Measurements from ENCODE around the gene DYSF.

DYSF gene

DNA sequence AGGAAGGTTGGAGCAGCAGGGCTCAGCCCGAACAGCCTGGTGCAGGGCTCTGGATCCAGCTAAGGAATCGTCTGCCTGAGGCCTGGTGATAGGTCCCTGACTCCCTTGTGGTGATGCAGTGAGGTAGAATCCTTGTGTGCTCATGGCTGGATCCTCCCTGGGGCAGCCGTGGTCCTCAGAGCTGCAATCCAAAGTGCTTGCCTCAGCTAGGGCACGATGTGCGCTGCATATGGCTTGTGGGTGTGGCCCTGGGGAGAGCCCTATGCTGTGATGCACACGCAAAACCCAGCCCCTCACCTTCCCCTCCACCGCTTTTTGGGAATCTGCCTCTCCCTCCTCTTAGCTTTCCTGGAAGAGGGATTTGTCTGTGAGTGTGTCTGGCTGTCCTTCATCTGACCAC, 142.2 kb downstream of the DYSF start:
- no peak for DNase-seq

DNA sequence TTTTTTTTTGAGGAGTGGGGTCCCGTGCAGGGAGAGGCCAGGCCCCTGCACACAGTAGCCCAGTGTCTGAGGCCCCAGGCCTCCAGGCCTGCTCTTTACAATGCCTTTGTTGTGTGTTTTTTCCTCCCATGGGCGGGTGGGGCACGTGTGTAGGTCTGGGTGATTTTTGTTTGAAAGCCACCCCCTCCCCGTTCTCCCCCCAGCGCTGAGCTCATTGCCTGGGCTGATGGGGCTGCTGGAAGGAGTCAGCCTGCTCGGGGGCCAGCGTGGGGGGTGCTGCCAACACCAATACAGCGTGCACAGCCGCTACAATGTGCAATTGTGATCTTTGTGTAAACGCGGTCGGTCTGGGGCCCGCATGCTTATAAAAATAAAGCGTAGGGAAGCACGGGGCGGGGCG, 142.7 kb downstream of the DYSF start:
- no peak for DNase-seq
- TF ChIP-seq POLR2A (IDR thresholded peaks at IDR 0.05; ENCODE audit: low read length): no peak
- TF ChIP-seq GATA1 (IDR thresholded peaks at IDR 0.05; ENCODE audit: low read depth, low read length): no peak

More for the DNA sequence above, 142.2 kb downstream of the DYSF start:
- TF ChIP-seq POLR2A (IDR thresholded peaks at IDR 0.05; ENCODE audit: low read length): no peak
- no peak for TF ChIP-seq GATA1 (IDR thresholded peaks at IDR 0.05; ENCODE audit: low read depth, low read length)

DNA sequence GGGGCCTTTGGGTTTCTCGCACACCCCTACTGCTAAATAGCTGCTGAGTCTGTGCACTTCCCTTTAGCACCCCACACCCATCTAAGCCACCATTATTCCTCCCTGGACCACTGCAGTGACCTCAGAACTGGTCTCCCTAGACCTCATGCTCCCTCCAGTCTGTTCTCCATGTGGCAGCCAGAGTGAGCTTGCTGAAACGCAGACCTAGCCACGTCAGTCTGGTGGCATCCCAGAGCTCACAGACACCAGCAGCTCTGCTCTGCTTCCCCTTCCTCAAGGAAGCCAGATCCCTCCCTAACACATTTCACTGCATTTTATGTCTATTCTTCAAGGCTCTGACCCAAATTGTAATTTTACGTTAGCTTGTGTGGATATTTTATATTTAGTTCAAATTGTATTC, 144.4 kb downstream of the DYSF start:
- no peak for DNase-seq
- TF ChIP-seq GATA1 (IDR thresholded peaks at IDR 0.05; ENCODE audit: low read depth, low read length) (no peak), POLR2A (IDR thresholded peaks at IDR 0.05; ENCODE audit: low read length) (no peak)

DNA sequence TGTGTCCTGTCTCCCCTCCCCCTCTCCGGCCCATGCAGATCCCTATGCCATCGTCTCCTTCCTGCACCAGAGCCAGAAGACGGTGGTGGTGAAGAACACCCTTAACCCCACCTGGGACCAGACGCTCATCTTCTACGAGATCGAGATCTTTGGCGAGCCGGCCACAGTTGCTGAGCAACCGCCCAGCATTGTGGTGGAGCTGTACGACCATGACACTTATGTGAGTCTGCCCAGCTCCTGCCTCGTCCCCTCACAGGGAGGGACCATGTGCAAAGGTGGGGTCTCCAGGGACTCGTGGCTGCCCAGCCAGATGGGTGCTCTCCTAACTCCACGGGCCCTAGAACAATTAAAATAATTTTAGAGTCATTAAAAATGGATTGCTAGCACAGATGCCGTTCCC, 145.2 kb downstream of the DYSF start:
- DNase-seq: no peak
- TF ChIP-seq POLR2A (IDR thresholded peaks at IDR 0.05; ENCODE audit: low read length) (no peak), GATA1 (IDR thresholded peaks at IDR 0.05; ENCODE audit: low read depth, low read length) (no peak)

DNA sequence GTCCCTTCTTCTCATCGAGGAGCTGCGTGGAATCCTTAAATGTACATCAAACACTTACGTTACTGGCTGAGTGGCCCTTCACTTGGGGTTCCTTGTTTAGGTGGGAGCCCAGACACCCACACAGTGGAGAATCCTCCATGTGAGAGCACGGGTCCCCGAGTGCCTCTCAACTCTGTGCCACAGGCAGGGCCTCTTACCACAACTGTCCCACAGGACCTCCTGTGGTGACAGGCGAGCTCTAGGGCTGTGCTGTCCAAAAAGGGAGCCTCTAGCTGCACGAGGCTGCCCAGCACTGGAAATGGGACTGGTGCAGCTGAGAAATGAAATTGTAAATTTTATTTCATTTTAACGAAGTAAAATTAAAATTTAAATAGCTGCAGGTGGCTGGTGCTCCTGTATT, 145.7 kb downstream of the DYSF start:
- DNase-seq: no peak
- TF ChIP-seq POLR2A (IDR thresholded peaks at IDR 0.05; ENCODE audit: low read length) (no peak), GATA1 (IDR thresholded peaks at IDR 0.05; ENCODE audit: low read depth, low read length) (no peak)

DNA sequence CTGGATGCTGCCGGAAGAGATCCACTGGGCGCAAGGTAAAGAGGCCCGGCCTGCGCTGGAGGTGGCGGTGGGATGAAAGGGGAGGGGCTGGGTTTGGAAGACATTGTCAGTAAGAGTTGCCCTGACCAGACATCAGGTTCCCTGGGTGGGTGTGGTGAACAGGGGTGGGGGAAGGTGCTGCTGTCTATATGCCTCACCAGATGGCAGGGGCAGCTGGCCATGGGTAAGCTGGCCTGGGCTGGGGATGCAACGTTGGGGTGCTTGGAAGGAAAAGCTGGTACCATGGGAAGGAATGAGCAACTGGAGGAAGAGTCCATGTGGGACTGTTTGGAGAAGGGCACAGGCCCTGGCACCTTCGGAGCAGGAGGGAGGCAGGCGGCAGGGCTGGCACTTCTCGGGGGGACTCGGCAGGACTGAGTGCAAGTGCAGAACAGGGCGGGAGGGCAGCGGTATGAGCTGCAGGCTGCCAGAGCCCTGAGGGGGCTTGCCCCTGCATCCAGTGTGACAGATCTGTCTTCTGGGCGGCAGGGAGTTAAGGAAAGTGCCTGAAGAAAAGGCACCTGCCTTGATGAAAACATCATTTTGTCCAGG, 146.4 kb downstream of the DYSF start:
- no peak for TF ChIP-seq POLR2A (IDR thresholded peaks at IDR 0.05; ENCODE audit: low read length)
- TF ChIP-seq GATA1 (IDR thresholded peaks at IDR 0.05; ENCODE audit: low read depth, low read length): no peak
- DNase-seq: no peak

DNA sequence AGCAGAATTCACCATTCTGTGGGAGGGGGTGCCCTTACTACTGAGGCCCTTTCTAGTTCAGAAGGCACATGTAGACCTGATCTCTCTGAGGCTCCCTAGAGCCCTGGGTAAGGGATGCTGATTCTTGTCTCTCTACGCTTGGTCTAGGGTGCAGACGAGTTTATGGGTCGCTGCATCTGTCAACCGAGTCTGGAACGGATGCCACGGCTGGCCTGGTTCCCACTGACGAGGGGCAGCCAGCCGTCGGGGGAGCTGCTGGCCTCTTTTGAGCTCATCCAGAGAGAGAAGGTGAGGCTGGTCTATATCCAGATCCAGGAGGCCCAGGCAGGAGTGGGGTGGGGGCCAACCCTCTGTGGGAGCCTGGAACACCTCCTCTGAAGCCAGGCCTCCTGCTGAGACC, 147.2 kb downstream of the DYSF start:
- DNase-seq: no peak

DNA sequence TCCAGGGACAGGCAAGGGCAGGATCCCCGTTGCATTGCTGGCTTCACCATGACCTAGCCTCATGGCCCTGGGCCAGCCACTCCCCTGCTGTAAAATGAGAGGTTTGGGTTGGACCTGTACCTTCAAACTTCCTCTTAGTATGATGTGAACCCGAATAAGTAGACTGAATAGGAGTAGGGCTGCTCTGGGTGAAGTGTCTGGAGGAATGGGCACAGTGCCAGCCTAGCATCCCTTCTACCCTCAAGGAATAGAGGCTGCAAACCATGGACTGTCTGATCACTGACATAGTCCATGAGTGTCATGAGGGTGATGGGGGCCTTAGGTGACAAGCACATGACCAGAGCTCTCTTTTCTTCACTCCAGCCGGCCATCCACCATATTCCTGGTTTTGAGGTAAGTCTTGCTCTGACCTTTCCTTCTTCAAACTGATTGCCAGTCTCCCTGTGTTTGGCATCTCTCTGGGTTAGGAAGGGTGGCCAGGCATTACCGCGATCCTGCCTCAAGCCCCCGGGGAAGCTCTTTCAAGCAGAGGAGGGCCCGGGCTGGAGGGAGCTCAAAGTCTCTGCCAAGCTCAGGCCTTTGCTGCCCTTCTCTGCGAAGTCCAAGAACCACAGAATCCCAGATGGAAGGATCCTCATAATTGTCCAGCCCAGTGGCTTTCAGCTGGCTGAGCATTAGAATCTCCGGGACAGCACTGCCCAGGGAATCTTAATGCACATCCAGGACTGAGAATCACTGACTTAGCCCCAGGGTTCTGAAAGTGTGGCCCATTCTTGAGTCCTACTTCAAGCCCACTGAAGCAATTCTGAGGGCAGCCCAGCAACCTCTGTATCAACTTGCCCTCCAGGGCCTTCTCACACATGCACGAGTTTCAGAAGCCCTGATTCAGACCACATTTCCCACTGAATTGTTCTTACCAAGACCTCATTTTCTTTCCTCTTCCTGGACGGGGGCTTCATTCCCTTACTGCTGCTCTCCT, 148.1 kb downstream of the DYSF start:
- TF ChIP-seq POLR2A (IDR thresholded peaks at IDR 0.05; ENCODE audit: low read length): no peak
- TF ChIP-seq GATA1 (IDR thresholded peaks at IDR 0.05; ENCODE audit: low read depth, low read length): no peak
- no peak for DNase-seq

More for the DNA sequence above, 147.2 kb downstream of the DYSF start:
- TF ChIP-seq GATA1 (IDR thresholded peaks at IDR 0.05; ENCODE audit: low read depth, low read length) (no peak), POLR2A (IDR thresholded peaks at IDR 0.05; ENCODE audit: low read length) (no peak)

DNA sequence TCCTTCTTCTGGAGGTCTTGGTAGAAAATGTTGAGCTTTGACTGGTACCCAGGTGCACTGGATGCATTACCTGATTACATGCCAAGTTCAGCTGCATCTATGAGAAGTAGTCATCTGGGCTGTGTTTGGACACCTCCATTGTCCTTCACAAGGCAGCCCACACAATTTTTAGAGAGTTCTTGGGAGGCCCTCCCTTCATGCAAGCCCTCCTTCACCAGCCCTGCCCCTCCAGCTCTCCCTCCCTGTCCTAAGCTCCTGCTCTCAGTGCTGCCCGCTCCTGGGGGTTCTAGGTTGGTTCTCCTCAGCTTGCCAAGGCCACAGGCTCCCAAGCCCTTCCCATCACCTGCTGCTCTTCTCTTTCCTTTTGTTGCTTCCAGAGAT, 148.7 kb downstream of the DYSF start:
- TF ChIP-seq GATA1 (IDR thresholded peaks at IDR 0.05; ENCODE audit: low read depth, low read length) (no peak), POLR2A (IDR thresholded peaks at IDR 0.05; ENCODE audit: low read length) (no peak)
- DNase-seq: no peak

DNA sequence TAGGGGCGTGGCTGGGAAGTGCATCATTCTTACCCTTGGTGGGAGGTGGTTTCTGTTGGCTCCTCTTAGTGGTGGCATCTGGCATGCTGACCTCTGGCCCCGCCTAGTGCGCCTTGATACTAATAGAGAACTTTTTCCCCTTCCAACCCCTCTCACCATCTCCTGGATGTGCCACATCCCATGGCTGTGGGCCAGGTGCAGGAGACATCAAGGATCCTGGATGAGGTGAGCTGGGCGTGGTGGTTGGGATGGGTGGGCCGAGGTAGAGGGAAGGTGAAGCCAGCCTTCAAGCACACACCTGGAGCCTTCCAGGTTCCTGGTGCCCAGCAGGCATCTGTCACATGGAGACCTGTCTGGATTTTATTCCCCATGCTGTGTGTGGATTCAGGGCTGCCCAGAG, 149.2 kb downstream of the DYSF start:
- DNase-seq: no peak
- TF ChIP-seq POLR2A (IDR thresholded peaks at IDR 0.05; ENCODE audit: low read length) (no peak), GATA1 (IDR thresholded peaks at IDR 0.05; ENCODE audit: low read depth, low read length) (no peak)

DNA sequence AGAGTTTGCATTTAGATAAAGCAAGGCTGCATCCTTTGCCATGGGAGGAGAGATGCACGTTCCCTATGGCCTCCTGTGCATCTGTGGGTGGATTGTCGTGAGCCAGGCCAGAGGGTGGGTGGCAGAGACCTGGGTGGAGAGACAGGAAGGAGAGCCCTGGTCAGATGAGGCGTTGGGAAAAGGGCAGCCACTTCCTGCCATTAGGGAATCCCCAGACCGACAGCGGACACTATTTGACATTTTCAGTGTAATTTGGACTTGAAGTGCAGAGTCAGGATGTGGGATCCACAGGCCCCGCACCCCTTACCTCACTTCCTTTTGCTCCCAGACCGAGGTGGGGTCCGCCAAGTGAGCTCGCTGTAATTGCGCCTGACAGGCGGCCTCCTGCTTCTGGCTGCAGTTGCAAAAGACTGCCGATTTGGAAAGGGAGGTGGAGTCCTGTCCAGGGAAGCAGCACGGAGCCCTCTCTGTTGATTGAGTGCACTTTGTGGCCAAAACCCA, 150.0 kb downstream of the DYSF start:
- no peak for DNase-seq

DNA sequence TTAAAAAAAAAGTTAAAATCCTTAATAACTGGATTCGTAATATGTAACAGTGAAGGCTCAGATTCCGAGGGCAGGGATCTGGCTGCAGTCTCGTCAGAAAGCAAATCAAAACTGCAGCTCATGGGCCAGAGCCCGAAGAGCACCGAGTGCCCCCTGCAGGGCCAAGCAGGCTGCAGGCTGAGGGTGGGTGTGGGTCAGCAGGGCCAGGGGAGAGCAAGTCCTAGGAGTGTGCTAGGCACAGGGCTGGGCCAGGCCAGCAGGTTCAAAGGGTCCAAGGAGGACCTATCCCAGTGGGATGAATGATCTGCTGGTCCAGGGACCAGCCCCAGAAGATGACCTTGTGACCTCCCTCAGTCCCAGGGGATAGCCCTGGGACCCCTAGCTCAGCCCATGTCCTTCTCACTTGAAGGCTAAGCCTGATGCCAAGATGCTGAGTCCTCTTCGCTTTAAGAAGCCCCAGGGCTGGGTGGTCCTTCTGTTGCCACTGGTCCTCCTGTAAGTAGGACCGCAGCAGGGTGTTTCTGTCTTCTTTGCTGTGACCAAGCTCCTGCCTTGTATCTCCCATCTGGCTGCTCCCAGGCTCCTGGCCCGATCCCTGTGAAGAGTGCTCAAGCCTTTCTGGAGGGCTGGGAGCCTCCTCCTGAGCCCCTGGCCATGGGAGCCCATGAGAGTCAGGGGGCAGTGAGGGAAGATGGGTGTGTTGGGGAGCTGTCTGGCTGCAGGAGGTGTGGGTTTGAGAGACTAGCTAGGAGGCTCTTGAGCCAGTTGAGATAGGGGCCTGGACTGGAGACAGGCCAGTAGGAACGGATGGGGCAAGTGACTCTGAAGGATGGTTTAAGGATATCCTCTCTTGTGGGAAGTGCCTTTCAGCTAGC, 150.7 kb downstream of the DYSF start:
- DNase-seq: peak in 1 of 2 experiments; percentile 25

More for the DNA sequence above, 150.0 kb downstream of the DYSF start:
- no peak for TF ChIP-seq GATA1 (IDR thresholded peaks at IDR 0.05; ENCODE audit: low read depth, low read length)
- TF ChIP-seq POLR2A (IDR thresholded peaks at IDR 0.05; ENCODE audit: low read length): no peak

DNA sequence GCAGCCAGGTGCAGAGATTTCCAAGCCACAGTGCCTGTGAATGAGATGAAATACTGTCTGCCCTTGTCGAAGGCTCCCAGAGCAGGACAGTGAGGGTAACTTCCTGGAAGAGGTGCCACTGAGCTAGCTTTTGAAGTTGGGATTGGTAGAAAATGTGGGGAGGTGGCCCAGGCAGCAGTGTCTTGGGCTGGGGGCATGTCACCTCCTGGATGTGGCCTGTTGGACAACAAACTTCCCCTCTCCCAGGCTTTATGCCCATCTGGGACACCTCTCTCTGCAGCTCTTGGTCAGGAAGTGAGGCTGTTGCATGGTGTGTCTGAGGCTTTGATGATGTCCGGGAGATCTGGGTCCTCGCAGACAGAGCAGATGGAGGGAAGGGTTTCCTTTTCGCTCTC, 151.4 kb downstream of the DYSF start:
- no peak for TF ChIP-seq GATA1 (IDR thresholded peaks at IDR 0.05; ENCODE audit: low read depth, low read length)
- no peak for TF ChIP-seq POLR2A (IDR thresholded peaks at IDR 0.05; ENCODE audit: low read length)
- DNase-seq: peak in 1 of 2 experiments; percentile 25

More for the DNA sequence above, 150.7 kb downstream of the DYSF start:
- no peak for TF ChIP-seq GATA1 (IDR thresholded peaks at IDR 0.05; ENCODE audit: low read depth, low read length)
- no peak for TF ChIP-seq POLR2A (IDR thresholded peaks at IDR 0.05; ENCODE audit: low read length)
